ENCODE results near the gene ACIN1.

The ACIN1 gene

GRCh38 chr14:23105348-23105824 is 10.4 kb upstream of the ACIN1 start:
- DNase-seq = no peak

GRCh38 chr14:23104591-23105347 is 9.8 kb upstream of the ACIN1 start, which contains the start of gene CIROP:
Gene CIROP (minus strand): TSS chr14:23104989. CDS start chr14:23104920, 69 bp downstream.
- no peak for DNase-seq

- no peak for DNase-seq
These were observed 9.2 kb upstream of the ACIN1 start for GRCh38 chr14:23104070-23104590.

GRCh38 chr14:23103581-23103980 is 8.6 kb upstream of the ACIN1 start:
- DNase-seq = no peak

GRCh38 chr14:23102801-23103200 is 7.9 kb upstream of the ACIN1 start:
- DNase-seq = no peak

GRCh38 chr14:23101986-23102625 is 7.2 kb upstream of the ACIN1 start:
- DNase-seq = no peak

GRCh38 chr14:23101213-23101970 is 6.5 kb upstream of the ACIN1 start:
- DNase-seq = no peak

- DNase-seq = no peak
These were observed 4.4 kb upstream of the ACIN1 start for GRCh38 chr14:23099212-23099861.

- no peak for DNase-seq
These were observed 2.9 kb upstream of the ACIN1 start for GRCh38 chr14:23097786-23098185.

GRCh38 chr14:23095196-23096108 is 516 bp upstream of the ACIN1 start, which contains the start of gene C14orf119:
Gene C14orf119 (plus strand): TSS chr14:23095505. CDS start chr14:23097659, 2,154 bp downstream.
- DNase-seq = no peak

GRCh38 chr14:23093991-23094665 is 808 bp downstream of the ACIN1 start:
- DNase-seq = no peak

- DNase-seq = no peak
These were observed 1.4 kb downstream of the ACIN1 start for GRCh38 chr14:23093526-23093925.

- no peak for DNase-seq
These were observed 1.8 kb downstream of the ACIN1 start for GRCh38 chr14:23093104-23093503.

GRCh38 chr14:23091294-23092225 is 3.4 kb downstream of the ACIN1 start:
- DNase-seq = no peak

GRCh38 chr14:23090254-23090636 is 4.7 kb downstream of the ACIN1 start:
- no peak for DNase-seq

GRCh38 chr14:23089498-23090253 is 5.3 kb downstream of the ACIN1 start:
- DNase-seq = no peak

- DNase-seq = no peak
These were observed 8.4 kb downstream of the ACIN1 start for GRCh38 chr14:23086565-23086964.

GRCh38 chr14:23085458-23085857 is 9.5 kb downstream of the ACIN1 start:
- DNase-seq = no peak

GRCh38 chr14:23080474-23080873 is 14.5 kb downstream of the ACIN1 start:
- no peak for DNase-seq

Data from SW 1271 (cell line).